ENCODE data around the gene LRCOL1. TPM values are rescaled to one million over a fixed set of nuclear protein-coding genes. Genes with fewer than 3 reads are reported as not detected.

LRCOL1 gene
- total and polyA plus RNA-seq, 2 experiments from 2014 or later = 1.7 TPM; not detected in 1

- ATAC-seq (no peak), DNase-seq (ENCODE audit: low spot score) (no peak)
- Mint-ChIP-seq H3K27ac (no peak overlapping the region; the same call in 1 of the 2 replicates), H3K9me3 (no peaks in the 10 kb centered on the region), H3K27me3 (ENCODE audit: insufficient read depth, low read depth, poor library complexity) (peaks cover 2% of the 10 kb centered on the region), H3K36me3 (ENCODE audit: low read depth) (peaks cover 77% of the 10 kb centered on the region), H3K4me3 (no peak overlapping the region), H3K4me1 (no peaks in the 10 kb centered on the region)
- peaks cover 42% of the 10 kb centered on the region for H3K36me3 ChIP-seq (ENCODE audit: insufficient read depth)
- H3K27me3 ChIP-seq (ENCODE audit: insufficient read depth) = no peaks in the 10 kb centered on the region
- H3K4me3 ChIP-seq = no peak overlapping the region
- H3K4me1 ChIP-seq (ENCODE audit: insufficient read depth) = no peaks in the 10 kb centered on the region
- no peak overlapping the region for H3K4me2 ChIP-seq
- TF ChIP-seq CTCF (conservative IDR thresholded peaks at IDR 0.05; ENCODE audit: low read depth in 2 of 2) (no peak), ETS1 (IDR thresholded peaks at IDR 0.05) (no peak), ZNF331 (CRISPR knock-in tag; IDR thresholded peaks at IDR 0.05; ENCODE audit: low read depth) (no peak), STAT1 (IDR thresholded peaks at IDR 0.05; ENCODE audit: unreplicated experiment) (no peak), REST (IDR thresholded peaks at IDR 0.05; ENCODE audit: unreplicated experiment) (no peak), POLR2AphosphoS5 (IDR thresholded peaks at IDR 0.05; ENCODE audit: low read depth) (no peak), EZH2phosphoT487 (IDR thresholded peaks at IDR 0.05; ENCODE audit: unreplicated experiment) (no peak), CREB1 (CRISPR knock-in tag; IDR thresholded peaks at IDR 0.05; ENCODE audit: low read depth) (no peak), EZH2 (IDR thresholded peaks at IDR 0.05; ENCODE audit: low read depth, unreplicated experiment) (no peak), ZNF114 (CRISPR knock-in tag; IDR thresholded peaks at IDR 0.05) (no peak), NANOG (IDR thresholded peaks at IDR 0.05; ENCODE audit: borderline replicate concordance) (no peak), ZNF462 (CRISPR knock-in tag; IDR thresholded peaks at IDR 0.05) (no peak)
- H3K9me2 ChIP-seq (ENCODE audit: insufficient read depth) = no peaks in the 10 kb centered on the region
- no peak overlapping the region for H2AFZ ChIP-seq
- H3K27ac ChIP-seq (ENCODE audit: low read depth) = no peak overlapping the region
- no peaks in the 10 kb centered on the region for H3K79me2 ChIP-seq (replicated peaks; ENCODE audit: insufficient read depth)
- H3F3A ChIP-seq (replicated peaks; ENCODE audit: low read depth) = no peaks in the 10 kb centered on the region
- peaks cover 17% of the 10 kb centered on the region for H4K20me1 ChIP-seq (replicated peaks; ENCODE audit: insufficient read depth)
Observed at GRCh38 chr12:132648616-132649225, 38.3 kb upstream of the LRCOL1 start.
